Calu3 (cell line): ENCODE data around the gene CATSPERZ. TPM values are rescaled to one million over a fixed set of nuclear protein-coding genes. Genes with fewer than 3 reads are reported as not detected.
A peak's percentile ranks its signal among the peaks of the same experiment; 100 is the strongest.

Experiments
- BruUV-seq: library from RNA; stranded (reverse); fragments of 400-500 nt; replicated peaks from 2 replicates; lab custom pipeline; 2021; lab: Mats Ljungman, UMichigan
- CTCF ChIA-PET: fragments of 300-600 bp; sonication (Branson Sonifier 250); formaldehyde crosslinking; loops from one replicate; lab custom pipeline; 2022; ENCODE audit warnings: antibody characterized with exemption; lab: Charles Lee
- DNase-seq: peaks from one replicate; pipeline ENCODE4 v3.0.0; 2022
- H3K27ac Mint-ChIP-seq: one replicate; pipeline ENCODE4 v1.8.0; 2022; ENCODE audit warnings: mixed read lengths; ENCODE audit not compliant: unreplicated experiment
- H3K27me3 Mint-ChIP-seq: one replicate; pipeline ENCODE4 v1.8.0; 2022; ENCODE audit warnings: mixed read lengths; ENCODE audit not compliant: unreplicated experiment
- H3K36me3 Mint-ChIP-seq: one replicate; pipeline ENCODE4 v1.8.0; 2022; ENCODE audit warnings: mild to moderate bottlenecking, moderate library complexity, mixed read lengths; ENCODE audit not compliant: insufficient read depth, unreplicated experiment
- H3K4me1 Mint-ChIP-seq: one replicate; pipeline ENCODE4 v1.8.0; 2022; ENCODE audit warnings: mild to moderate bottlenecking, low read depth, mixed read lengths; ENCODE audit not compliant: unreplicated experiment
- H3K4me3 Mint-ChIP-seq: one replicate; pipeline ENCODE4 v1.8.0; 2022; ENCODE audit warnings: mild to moderate bottlenecking, low read depth, moderate library complexity, mixed read lengths; ENCODE audit not compliant: unreplicated experiment
- H3K9me3 Mint-ChIP-seq: one replicate; pipeline ENCODE4 v1.8.0; 2022; ENCODE audit warnings: low read depth, mixed read lengths; ENCODE audit not compliant: unreplicated experiment
- CTCF ChIP-seq: fragments of 200-600 bp; IDR thresholded peaks from one replicate; pipeline ENCODE4 v1.8.0; 2022; ENCODE audit warnings: antibody characterized with exemption; ENCODE audit not compliant: unreplicated experiment
- intact Hi-C: fragments of 100-400 bp; cut with micrococcal nuclease; formaldehyde crosslinking; loops from one replicate; pipeline ENCODE4 v1.10.0; 2022; ENCODE audit not compliant: unreplicated experiment
- total RNA-seq: library from RNA; stranded (reverse); gene quantifications from 2 replicates; pipeline ENCODE4 v1.2.3, GENCODE V29; 2022

Gene CATSPERZ
- total RNA-seq, 1 experiment from 2014 or later: 0.85 TPM

GRCh38 chr11:64284962-64285884 is 14.9 kb upstream of the CATSPERZ start, which contains the start of gene GPR137:
GPR137 (plus strand) TSS chr11:64285848; CDS start chr11:64286525, 677 bp downstream.
- H3K27me3 Mint-ChIP-seq: peaks cover 14% of the 10 kb centered on the region
- CTCF ChIA-PET: interaction anchor here (0.6 to 2.1 kb wide), 6 partner anchors 13 to 46 kb away, joined by 3 to 8 read pairs (median 5); partner anchors contain the start of genes PLCB3, PRDX5 and TRMT112
- H3K36me3 Mint-ChIP-seq: peaks cover 45% of the 10 kb centered on the region
- peaks cover 22% of the 10 kb centered on the region for H3K4me1 Mint-ChIP-seq
- intact Hi-C loops: no loop called here
- H3K4me3 Mint-ChIP-seq: peak within 1 kb of the TSS; percentile 68
- no peak for TF ChIP-seq CTCF
- peak within 1 kb of the TSS; percentile 63 for H3K27ac Mint-ChIP-seq
- TSS peak; percentile 89 for BruUV-seq
- DNase-seq: peak; percentile 87
- no peaks in the 10 kb centered on the region for H3K9me3 Mint-ChIP-seq

- Mint-ChIP-seq H3K36me3 (peaks cover 48% of the 10 kb centered on the region), H3K27me3 (peaks cover 23% of the 10 kb centered on the region), H3K4me3 (peak overlapping the region; percentile 68), H3K9me3 (no peaks in the 10 kb centered on the region), H3K27ac (peak overlapping the region; percentile 1), H3K4me1 (peaks cover 29% of the 10 kb centered on the region)
- no peak for TF ChIP-seq CTCF
- BruUV-seq: no TSS peak
- intact Hi-C loops: no loop called here
- DNase-seq: peak; percentile 56
- CTCF ChIA-PET: interaction anchor here (1.7 to 2.1 kb wide), 2 partner anchors 15 to 18 kb away, joined by 5 to 8 read pairs; no protein-coding TSS in a partner anchor
Measured at GRCh38 chr11:64285885-64286800, 14.0 kb upstream of the CATSPERZ start.

GRCh38 chr11:64286801-64287159 is 13.4 kb upstream of the CATSPERZ start:
- H3K36me3 Mint-ChIP-seq: peaks cover 43% of the 10 kb centered on the region
- peaks cover 23% of the 10 kb centered on the region for H3K4me1 Mint-ChIP-seq
- H3K9me3 Mint-ChIP-seq: no peaks in the 10 kb centered on the region
- CTCF ChIA-PET: no interaction called here
- BruUV-seq: no TSS peak
- intact Hi-C loops: no loop called here
- peak overlapping the region; percentile 1 for H3K27ac Mint-ChIP-seq
- DNase-seq: no peak
- H3K4me3 Mint-ChIP-seq: peak overlapping the region; percentile 68
- H3K27me3 Mint-ChIP-seq: peaks cover 25% of the 10 kb centered on the region
- no peak for TF ChIP-seq CTCF

- no TSS peak for BruUV-seq
- no peak for DNase-seq
- no peaks in the 10 kb centered on the region for H3K9me3 Mint-ChIP-seq
- CTCF ChIA-PET: no interaction called here
- H3K4me3 Mint-ChIP-seq: no peak overlapping the region
- intact Hi-C loops: no loop called here
- peaks cover 34% of the 10 kb centered on the region for H3K36me3 Mint-ChIP-seq
- no peak overlapping the region for H3K27ac Mint-ChIP-seq
- H3K4me1 Mint-ChIP-seq: peaks cover 17% of the 10 kb centered on the region
- TF ChIP-seq CTCF: no peak
- peaks cover 35% of the 10 kb centered on the region for H3K27me3 Mint-ChIP-seq
Measured at GRCh38 chr11:64287676-64288352, 12.3 kb upstream of the CATSPERZ start.
